Neural progenitor cell (in vitro differentiated cells): ENCODE data around the gene POM121. TPM values are rescaled to one million over a fixed set of nuclear protein-coding genes. Genes with fewer than 3 reads are reported as not detected.
A peak's percentile ranks its signal among the peaks of the same experiment; 100 is the strongest.
"Not testable (repeated sequence)": the region's sequence is repeated elsewhere in the genome, so short reads cannot be mapped to it uniquely, and the experiment has no call there.

Experiments used
- DNase-seq: peaks from one replicate; pipeline ENCODE4 v3.0.0-alpha.2; 2016; ENCODE audit warnings: low spot score
- H2AFZ ChIP-seq: fragments of 200-600 bp; sonication (generic); replicated peaks from 2 replicates; pipeline ENCODE4 v1.6.1; 2016; ENCODE audit warnings: antibody characterized with exemption
- H3F3A ChIP-seq: fragments of 200-600 bp; sonication (generic); 2 replicates; pipeline ENCODE4 v1.6.1; 2016; ENCODE audit warnings: antibody characterized with exemption, low read depth
- H3K27ac ChIP-seq: fragments of 200-600 bp; sonication (generic); 2 replicates; pipeline ENCODE4 v1.5.1; 2016; ENCODE audit warnings: mild to moderate bottlenecking
- H3K27me3 ChIP-seq: fragments of 200-600 bp; sonication (generic); 2 replicates; pipeline ENCODE4 v1.6.1; 2016; ENCODE audit warnings: mild to moderate bottlenecking, moderate library complexity
- H3K36me3 ChIP-seq: fragments of 200-600 bp; sonication (generic); 2 replicates; pipeline ENCODE4 v1.5.1; 2016
- H3K4me1 ChIP-seq: fragments of 200-600 bp; sonication (generic); 2 replicates; pipeline ENCODE4 v1.6.1; 2016; ENCODE audit warnings: mixed run types
- H3K4me2 ChIP-seq: fragments of 200-600 bp; sonication (generic); 2 replicates; pipeline ENCODE4 v1.6.1; 2016
- H3K4me3 ChIP-seq: fragments of 200-600 bp; sonication (generic); 2 replicates; pipeline ENCODE4 v1.5.1; 2016
- H3K79me2 ChIP-seq: fragments of 200-600 bp; sonication (generic); 2 replicates; pipeline ENCODE4 v1.6.1; 2016; ENCODE audit warnings: low read depth
- H3K9ac ChIP-seq: fragments of 200-600 bp; sonication (generic); 2 replicates; pipeline ENCODE4 v1.6.1; 2016
- H3K9me3 ChIP-seq: fragments of 200-600 bp; sonication (generic); 2 replicates; pipeline ENCODE4 v1.5.1; 2016; ENCODE audit warnings: low read depth
- H4K20me1 ChIP-seq: fragments of 200-600 bp; sonication (generic); 2 replicates; pipeline ENCODE4 v1.6.1; 2016; ENCODE audit warnings: low read depth
- H3K27ac Mint-ChIP-seq: 3 replicates; pipeline ENCODE4 v1.8.0; 2021; ENCODE audit warnings: mixed read lengths
- H3K27me3 Mint-ChIP-seq: 2 replicates; pipeline ENCODE4 v1.8.0; 2022; ENCODE audit warnings: low read depth, mild to moderate bottlenecking, inconsistent platforms, moderate library complexity, mixed read lengths; ENCODE audit not compliant: insufficient read depth
- H3K36me3 Mint-ChIP-seq: 3 replicates; pipeline ENCODE4 v1.8.0; 2021; ENCODE audit warnings: mixed read lengths
- H3K4me1 Mint-ChIP-seq: 3 replicates; pipeline ENCODE4 v1.8.0; 2021; ENCODE audit warnings: mixed read lengths
- H3K4me3 Mint-ChIP-seq: 3 replicates; pipeline ENCODE4 v1.8.0; 2021; ENCODE audit warnings: mild to moderate bottlenecking, moderate library complexity, mixed read lengths
- H3K9me3 Mint-ChIP-seq: 3 replicates; pipeline ENCODE4 v1.8.0; 2020; ENCODE audit warnings: mixed read lengths
- CTCF ChIP-seq: fragments of 200-600 bp; sonication (generic); IDR thresholded peaks from 2 replicates; pipeline ENCODE4 v1.5.1; 2017; ENCODE audit warnings: antibody characterized with exemption, mild to moderate bottlenecking
- total RNA-seq: library from RNA; depleted of rRNA; stranded (reverse); fragments of >200 nt; gene quantifications from 2 replicates; pipeline ENCODE4 v1.2.3, GENCODE V29; 2015; ENCODE audit warnings: low replicate concordance

The POM121 gene
- total RNA-seq, 1 donor from 2014 or later = 5.8 TPM

- not testable (repeated sequence) for H3K9me3 Mint-ChIP-seq, H3K27ac Mint-ChIP-seq
Observed at GRCh38 chr7:72944937-72945336, 20.0 kb downstream of the POM121 start.

GRCh38 chr7:72945597-72945996 is 20.7 kb downstream of the POM121 start:
- H3K4me3 Mint-ChIP-seq, H3K9ac ChIP-seq, H3K79me2 ChIP-seq, H3K27me3 ChIP-seq, H3K36me3 Mint-ChIP-seq, H3K36me3 ChIP-seq, H2AFZ ChIP-seq, H3K4me1 Mint-ChIP-seq, H3K4me1 ChIP-seq, H3K9me3 ChIP-seq, H4K20me1 ChIP-seq, H3K27me3 Mint-ChIP-seq, H3F3A ChIP-seq, H3K4me2 ChIP-seq, DNase-seq, H3K27ac Mint-ChIP-seq, H3K9me3 Mint-ChIP-seq, H3K27ac ChIP-seq, H3K4me3 ChIP-seq: not testable (repeated sequence)

More at GRCh38 chr7:72944937-72945336, 20.0 kb downstream of the POM121 start:
- H3K9me3 ChIP-seq, H3K27me3 ChIP-seq, DNase-seq, H3K4me2 ChIP-seq, H3K4me3 ChIP-seq, H3K36me3 ChIP-seq, H3K36me3 Mint-ChIP-seq, H3K4me1 Mint-ChIP-seq, H2AFZ ChIP-seq, H3K27me3 Mint-ChIP-seq, H3K27ac ChIP-seq, H3K79me2 ChIP-seq, H3K9ac ChIP-seq, H3K4me3 Mint-ChIP-seq, H3F3A ChIP-seq, H4K20me1 ChIP-seq, H3K4me1 ChIP-seq: not testable (repeated sequence)

- H2AFZ ChIP-seq, H3K9me3 Mint-ChIP-seq, H3K79me2 ChIP-seq, H3F3A ChIP-seq, H3K9ac ChIP-seq, H3K36me3 Mint-ChIP-seq, H3K4me3 Mint-ChIP-seq, H3K27ac Mint-ChIP-seq, H3K27me3 Mint-ChIP-seq, H3K9me3 ChIP-seq, H3K4me3 ChIP-seq, H3K4me1 Mint-ChIP-seq, H3K36me3 ChIP-seq, H4K20me1 ChIP-seq, H3K27me3 ChIP-seq, H3K4me1 ChIP-seq, H3K4me2 ChIP-seq, H3K27ac ChIP-seq: not testable (repeated sequence)
- peak; percentile 51 for TF ChIP-seq CTCF
- peak; percentile 1 for DNase-seq
Observed at GRCh38 chr7:72946130-72946745, 21.3 kb downstream of the POM121 start.

- DNase-seq, H3K4me3 Mint-ChIP-seq, H3K27me3 ChIP-seq, H3K79me2 ChIP-seq, H3K27ac Mint-ChIP-seq, H3K9ac ChIP-seq, H3F3A ChIP-seq, H3K27ac ChIP-seq, H3K4me2 ChIP-seq, H3K9me3 Mint-ChIP-seq, H2AFZ ChIP-seq, H3K4me1 ChIP-seq, H3K27me3 Mint-ChIP-seq, H3K36me3 ChIP-seq, H3K9me3 ChIP-seq, H3K4me1 Mint-ChIP-seq, H4K20me1 ChIP-seq, H3K4me3 ChIP-seq, H3K36me3 Mint-ChIP-seq: not testable (repeated sequence)
Observed at GRCh38 chr7:72948714-72949113, 23.8 kb downstream of the POM121 start.

- H3K79me2 ChIP-seq, H3K27ac ChIP-seq, H3K4me1 ChIP-seq, DNase-seq, H3F3A ChIP-seq, H3K9me3 ChIP-seq, H3K9me3 Mint-ChIP-seq, H3K4me3 ChIP-seq, H3K9ac ChIP-seq, H3K36me3 Mint-ChIP-seq, H3K4me1 Mint-ChIP-seq, H3K27me3 Mint-ChIP-seq, H3K4me2 ChIP-seq, H3K36me3 ChIP-seq, H3K27me3 ChIP-seq, H4K20me1 ChIP-seq, H2AFZ ChIP-seq, H3K27ac Mint-ChIP-seq, H3K4me3 Mint-ChIP-seq: not testable (repeated sequence)
Observed at GRCh38 chr7:72949276-72949675, 24.4 kb downstream of the POM121 start.

GRCh38 chr7:72949686-72950085 is 24.8 kb downstream of the POM121 start:
- H3K9me3 Mint-ChIP-seq, H3K36me3 Mint-ChIP-seq: not testable (repeated sequence)

GRCh38 chr7:72950432-72950831 is 25.5 kb downstream of the POM121 start:
- not testable (repeated sequence) for H3K36me3 Mint-ChIP-seq, H3K9ac ChIP-seq, H3K27ac ChIP-seq, H3K9me3 ChIP-seq, H3K36me3 ChIP-seq, H3K27me3 Mint-ChIP-seq, H3K4me1 Mint-ChIP-seq, H3K79me2 ChIP-seq, H3K9me3 Mint-ChIP-seq, H3F3A ChIP-seq, H3K4me1 ChIP-seq, H3K27ac Mint-ChIP-seq, H3K27me3 ChIP-seq, H3K4me3 Mint-ChIP-seq, H4K20me1 ChIP-seq, H2AFZ ChIP-seq, H3K4me3 ChIP-seq, DNase-seq, H3K4me2 ChIP-seq

More at GRCh38 chr7:72949686-72950085, 24.8 kb downstream of the POM121 start:
- not testable (repeated sequence) for H3K4me2 ChIP-seq, H2AFZ ChIP-seq, H4K20me1 ChIP-seq, H3K27ac ChIP-seq, H3K9me3 ChIP-seq, H3K4me1 ChIP-seq, H3K4me3 Mint-ChIP-seq, H3K9ac ChIP-seq, DNase-seq, H3F3A ChIP-seq, H3K27ac Mint-ChIP-seq, H3K79me2 ChIP-seq, H3K27me3 Mint-ChIP-seq, H3K4me1 Mint-ChIP-seq, H3K27me3 ChIP-seq, H3K4me3 ChIP-seq, H3K36me3 ChIP-seq
